Cardiac fibroblast (primary cell): ENCODE measurements around the gene ACSS2.

ENCODE experiments used
- DNase-seq, 2 donors: peaks; one replicate each; pipeline versions ENCODE4 v3.0.0 to v3.0.0-alpha.2; 2010; ENCODE audit warnings: low read depth in 2 of 2
- H3K4me3 ChIP-seq, 2 donors: replicated peaks in 1 of 2; 1 replicate in 1 of 2; 2 replicates in 1 of 2; pipeline ENCODE4 v1.5.1; 2011; ENCODE audit warnings: low read depth in 2 of 2, low read length in 2 of 2, mild to moderate bottlenecking in 2 of 2, moderate library complexity in 1 of 2
- CTCF ChIP-seq: IDR thresholded peaks from one replicate; pipeline ENCODE4 v1.5.1; 2011; ENCODE audit warnings: low read depth, mild to moderate bottlenecking, low read length, inconsistent platforms

Gene ACSS2

DNA sequence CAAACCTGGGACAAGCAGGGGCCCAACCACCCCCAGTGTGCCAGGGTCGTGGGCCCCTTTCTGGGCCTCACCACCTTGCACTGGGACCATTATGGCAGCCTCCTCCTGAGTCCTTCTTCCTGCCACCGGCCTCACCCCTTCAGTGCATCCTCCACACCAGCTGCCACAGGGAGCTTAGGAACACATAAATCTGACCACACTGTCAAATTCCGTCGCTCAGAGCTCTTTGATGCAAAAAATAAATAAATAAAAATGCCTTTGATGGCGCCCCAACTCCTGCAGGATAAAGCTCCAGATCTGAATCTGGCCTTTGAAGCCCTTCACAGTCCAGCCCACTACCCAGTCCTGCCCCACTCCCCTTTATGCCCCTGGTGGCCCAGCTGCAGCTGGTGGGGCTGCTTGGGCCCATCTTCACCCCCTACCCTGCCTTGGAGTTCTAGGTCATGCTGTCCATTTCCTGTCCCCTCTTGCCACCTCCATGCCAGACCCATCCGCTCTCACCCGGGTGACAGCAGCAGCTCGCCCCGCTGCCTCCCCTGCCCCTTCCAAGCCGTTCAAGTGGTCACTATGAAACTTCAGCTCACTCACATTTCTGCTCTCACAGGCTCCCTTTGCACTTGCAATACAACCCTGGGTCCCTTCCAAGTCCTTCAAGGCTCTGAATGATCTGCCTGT, 95.3 kb downstream of the ACSS2 start:
- H3K4me3 ChIP-seq, result no peak overlapping the region
- TF ChIP-seq CTCF, result no peak
- DNase-seq, result no peak

DNA sequence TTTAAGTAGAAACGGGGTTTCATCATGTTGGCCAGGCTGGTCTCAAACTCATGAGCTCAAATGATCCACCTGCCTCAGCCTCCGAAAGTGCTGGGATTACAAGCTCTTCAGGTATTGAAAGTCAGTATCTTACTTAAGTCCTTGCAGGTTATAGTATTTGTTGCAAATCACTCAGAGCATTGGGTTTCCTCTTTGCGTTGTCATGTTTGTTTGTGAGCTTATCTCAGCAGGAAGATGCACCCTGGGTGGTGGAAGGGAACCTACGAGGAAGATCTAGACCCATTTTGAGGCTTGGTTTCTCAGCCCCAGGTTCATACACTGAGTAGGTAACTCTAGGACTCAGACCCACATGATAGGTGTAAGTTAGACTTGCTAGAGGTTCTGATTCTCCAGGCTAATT, 97.8 kb downstream of the ACSS2 start:
- no peak for TF ChIP-seq CTCF
- no peak overlapping the region for H3K4me3 ChIP-seq
- no peak for DNase-seq

- TF ChIP-seq CTCF, result no peak
- no peak for DNase-seq
- no peak overlapping the region for H3K4me3 ChIP-seq
These were observed 99.9 kb downstream of the ACSS2 start for GRCh38 chr20:34976286-34976685.
